H9 (cell line): Measurements from ENCODE around the gene RBM19. TPM values are rescaled to one million over a fixed set of nuclear protein-coding genes. Genes with fewer than 3 reads are reported as not detected.

Source experiments
- DNase-seq: peaks from one replicate; pipeline ENCODE4 v3.0.0-alpha.2; 2017
- H2AFZ ChIP-seq: one replicate; pipeline ENCODE4 v1.6.1; 2013; ENCODE audit warnings: mild to moderate bottlenecking, low read length, control low read depth, moderate library complexity
- H2AK5ac ChIP-seq: 2 replicates; pipeline ENCODE4 v1.6.1; 2013; ENCODE audit warnings: low read length, control low read depth, mixed read lengths; ENCODE audit not compliant: insufficient read length
- H2BK120ac ChIP-seq: one replicate; pipeline ENCODE4 v1.6.1; 2013; ENCODE audit warnings: low read depth, mild to moderate bottlenecking, low read length, control low read depth, inconsistent platforms; ENCODE audit not compliant: poor library complexity, severe bottlenecking
- H2BK12ac ChIP-seq: 2 replicates; pipeline ENCODE4 v1.6.1; 2013; ENCODE audit warnings: low read length, control low read depth, mixed read lengths, low read depth; ENCODE audit not compliant: insufficient read length
- H2BK15ac ChIP-seq: 2 replicates; pipeline ENCODE4 v1.6.1; 2013; ENCODE audit warnings: low read depth, low read length, control low read depth
- H2BK20ac ChIP-seq: one replicate; pipeline ENCODE4 v1.6.1; 2013; ENCODE audit warnings: low read depth, mild to moderate bottlenecking, low read length, control low read depth, inconsistent platforms; ENCODE audit not compliant: poor library complexity, severe bottlenecking
- H2BK5ac ChIP-seq: 2 replicates; pipeline ENCODE4 v1.6.1; 2013; ENCODE audit warnings: low read length, control low read depth, mixed read lengths; ENCODE audit not compliant: insufficient read length
- H3K14ac ChIP-seq: 2 replicates; pipeline ENCODE4 v1.6.1; 2013; ENCODE audit warnings: low read length, control low read depth; ENCODE audit not compliant: insufficient read depth
- H3K18ac ChIP-seq: 2 replicates; pipeline ENCODE4 v1.6.1; 2013; ENCODE audit warnings: low read depth, mild to moderate bottlenecking, mixed read lengths, low read length, control low read depth; ENCODE audit not compliant: insufficient read length
- H3K23ac ChIP-seq: 2 replicates; pipeline ENCODE4 v1.6.1; 2013; ENCODE audit warnings: low read length, control low read depth, mixed read lengths, low read depth; ENCODE audit not compliant: insufficient read length
- H3K23me2 ChIP-seq: 2 replicates; pipeline ENCODE4 v1.6.1; 2013; ENCODE audit warnings: low read depth, mild to moderate bottlenecking, mixed read lengths, low read length, control low read depth; ENCODE audit not compliant: insufficient read length, poor library complexity, severe bottlenecking
- H3K27ac ChIP-seq: 2 replicates; pipeline ENCODE4 v1.5.1; 2013; ENCODE audit warnings: low read length, control low read depth, mixed read lengths, low read depth; ENCODE audit not compliant: insufficient read length
- H3K27me3 ChIP-seq: 2 replicates; pipeline ENCODE4 v1.6.1; 2013; ENCODE audit warnings: low read length, control low read depth, inconsistent platforms; ENCODE audit not compliant: insufficient read depth
- H3K4ac ChIP-seq: 2 replicates; pipeline ENCODE4 v1.6.1; 2013; ENCODE audit warnings: low read depth, mild to moderate bottlenecking, control low read depth, inconsistent platforms, low read length, moderate library complexity
- H3K4me1 ChIP-seq: 2 replicates; pipeline ENCODE4 v1.6.1; 2013; ENCODE audit warnings: low read length, control low read depth, inconsistent platforms; ENCODE audit not compliant: insufficient read depth
- H3K4me2 ChIP-seq: 2 replicates; pipeline ENCODE4 v1.6.1; 2013; ENCODE audit warnings: low read length, control low read depth, mixed read lengths; ENCODE audit not compliant: insufficient read length, insufficient read depth
- H3K56ac ChIP-seq: 2 replicates; pipeline ENCODE4 v1.6.1; 2013; ENCODE audit warnings: low read depth, mild to moderate bottlenecking, mixed read lengths, low read length, control low read depth; ENCODE audit not compliant: insufficient read length
- H3K79me1 ChIP-seq: 2 replicates; pipeline ENCODE4 v1.6.1; 2013; ENCODE audit warnings: low read depth, mild to moderate bottlenecking, moderate library complexity, low read length, control low read depth, inconsistent platforms; ENCODE audit not compliant: insufficient read depth, poor library complexity, severe bottlenecking
- H3K79me2 ChIP-seq: 2 replicates; pipeline ENCODE4 v1.6.1; 2013; ENCODE audit warnings: low read length, control low read depth, inconsistent platforms; ENCODE audit not compliant: insufficient read depth
- H3K9ac ChIP-seq: 2 replicates; pipeline ENCODE4 v1.6.1; 2013; ENCODE audit warnings: low read length, control low read depth, mixed read lengths; ENCODE audit not compliant: insufficient read length; ENCODE audit errors: extremely low read depth
- H3K9me3 ChIP-seq: one replicate; pipeline ENCODE4 v1.6.1; 2013; ENCODE audit warnings: low read depth, low read length, inconsistent platforms; ENCODE audit not compliant: control insufficient read depth
- H3T11ph ChIP-seq: one replicate; pipeline ENCODE4 v1.6.1; 2013; ENCODE audit warnings: mild to moderate bottlenecking, low read length, control low read depth, inconsistent platforms
- H4K20me1 ChIP-seq: one replicate; pipeline ENCODE4 v1.6.1; 2013; ENCODE audit not compliant: control insufficient read depth, insufficient read length, insufficient read depth
- H4K5ac ChIP-seq: 2 replicates; pipeline ENCODE4 v1.6.1; 2013; ENCODE audit warnings: low read depth, mild to moderate bottlenecking, mixed read lengths, low read length, control low read depth; ENCODE audit not compliant: insufficient read length
- H4K8ac ChIP-seq: replicated peaks from 2 replicates; pipeline ENCODE4 v1.6.1; 2013; ENCODE audit warnings: low read length, control low read depth, mixed read lengths, low read depth; ENCODE audit not compliant: insufficient read length
- H4K91ac ChIP-seq: 2 replicates; pipeline ENCODE4 v1.6.1; 2013; ENCODE audit warnings: low read depth, mild to moderate bottlenecking, moderate library complexity, mixed read lengths, low read length, control low read depth; ENCODE audit not compliant: insufficient read length
- H3K27ac Mint-ChIP-seq, 3 experiments: 2 replicates in 2 of 3; 3 replicates in 1 of 3; pipeline ENCODE4 v1.8.0; 2020 to 2021; ENCODE audit warnings: mixed read lengths in 3 of 3, mild to moderate bottlenecking in 1 of 3, moderate library complexity in 1 of 3
- H3K27me3 Mint-ChIP-seq: 2 replicates; pipeline ENCODE4 v1.8.0; 2021; ENCODE audit warnings: low read depth, mild to moderate bottlenecking, moderate library complexity, mixed read lengths
- H3K36me3 Mint-ChIP-seq, 3 experiments: 2 replicates in 2 of 3; 3 replicates in 1 of 3; pipeline ENCODE4 v1.8.0; 2020 to 2021; ENCODE audit warnings: low read depth in 3 of 3, mixed read lengths in 3 of 3; ENCODE audit not compliant: insufficient read depth in 1 of 3
- H3K4me1 Mint-ChIP-seq, 2 experiments: 2 replicates each; pipeline ENCODE4 v1.8.0; 2020; ENCODE audit warnings: mixed read lengths in 2 of 2
- H3K4me3 Mint-ChIP-seq, 2 experiments: 2 replicates in 1 of 2; 3 replicates in 1 of 2; pipeline ENCODE4 v1.8.0; 2020 to 2021; ENCODE audit warnings: mild to moderate bottlenecking in 2 of 2, mixed read lengths in 2 of 2, moderate library complexity in 1 of 2
- H3K9me3 Mint-ChIP-seq, 2 experiments: 2 replicates in 1 of 2; 3 replicates in 1 of 2; pipeline ENCODE4 v1.8.0; 2020; ENCODE audit warnings: mild to moderate bottlenecking in 2 of 2, mixed read lengths in 2 of 2, moderate library complexity in 1 of 2
- WGBS: extraction: QIAGEN DNeasy Blood & Tissue Kit; methylation state at CpG from one replicate; pipeline ENCODE4 v1.1.7; 2013; ENCODE audit warnings: missing lambda C conversion rate, low lambda C conversion rate, mixed read lengths; ENCODE audit not compliant: insufficient read length; ENCODE audit errors: extremely low coverage; 5-methylcytosine and 5-hydroxymethylcytosine counted together
- total RNA-seq: library from RNA; stranded (reverse); gene quantifications from 2 replicates; pipeline ENCODE4 v1.2.1, GENCODE V29; 2021
- TF ChIP-seq, protein P1 (sequence below): fragments of 200-600 bp; sonication (generic); conservative IDR thresholded peaks from 3 replicates; pipeline ENCODE4 v1.8.0; 2021; ENCODE audit warnings: antibody characterized with exemption, mild to moderate bottlenecking

RBM19 gene
- total RNA-seq, 1 experiment from 2014 or later: 32.2 TPM

DNA sequence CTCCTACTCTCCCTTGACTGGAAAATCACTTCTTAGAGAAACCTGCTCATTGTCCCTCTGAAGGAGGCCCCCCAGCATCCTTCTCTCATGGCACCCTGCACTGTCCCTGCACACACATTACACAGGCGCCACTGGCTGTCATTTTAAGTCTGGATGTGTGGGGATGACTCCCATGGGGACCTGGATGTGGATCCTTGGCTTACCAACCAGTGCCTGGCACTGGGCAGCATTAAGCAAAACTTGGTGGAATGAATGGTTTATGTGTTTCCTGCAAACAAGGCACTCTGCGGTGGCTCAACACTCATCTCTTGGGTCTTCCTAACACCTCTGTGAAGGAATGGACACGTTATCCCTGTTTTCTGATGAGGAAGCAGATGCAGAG, 162.4 kb downstream of the RBM19 start:
- H2BK15ac ChIP-seq: no peak overlapping the region
- H2AFZ ChIP-seq: no peak overlapping the region
- H2AK5ac ChIP-seq: no peak overlapping the region
- Mint-ChIP-seq H3K4me3 (no peak overlapping the region), H3K27ac (no peak overlapping the region; a peak in 1 of 7 replicates), H3K36me3 (peaks cover 0 to 2% (median 0%) of the 10 kb centered on the region in 3 experiments; a peak in 2 of 7 replicates), H3K4me1 (peaks cover 12 to 18% of the 10 kb centered on the region in 2 experiments), H3K9me3 (no peaks in the 10 kb centered on the region; a peak in 1 of 5 replicates), H3K27me3 (peaks cover 12% of the 10 kb centered on the region)
- no peak overlapping the region for H3K18ac ChIP-seq
- H3K27ac ChIP-seq: no peak overlapping the region
- no peaks in the 10 kb centered on the region for H3K9me3 ChIP-seq
- no peaks in the 10 kb centered on the region for H3K4me1 ChIP-seq
- H3K4ac ChIP-seq: no peak overlapping the region
- no peak for DNase-seq
- H3K23ac ChIP-seq: no peak overlapping the region
- H2BK12ac ChIP-seq: no peak overlapping the region
- H3K79me2 ChIP-seq: no peaks in the 10 kb centered on the region
- no peak overlapping the region for H2BK120ac ChIP-seq
- no peak overlapping the region for H3K9ac ChIP-seq
- H3T11ph ChIP-seq: no peak overlapping the region
- H3K79me1 ChIP-seq: no peaks in the 10 kb centered on the region
- H2BK5ac ChIP-seq: no peak overlapping the region
- no peak overlapping the region for H4K8ac ChIP-seq
- H4K20me1 ChIP-seq: no peaks in the 10 kb centered on the region
- H3K27me3 ChIP-seq: no peaks in the 10 kb centered on the region
- H4K5ac ChIP-seq: no peak overlapping the region
- no peak overlapping the region for H3K4me2 ChIP-seq
- no peaks in the 10 kb centered on the region for H3K23me2 ChIP-seq
- H4K91ac ChIP-seq: no peak overlapping the region
- TF ChIP-seq, protein P1, sequence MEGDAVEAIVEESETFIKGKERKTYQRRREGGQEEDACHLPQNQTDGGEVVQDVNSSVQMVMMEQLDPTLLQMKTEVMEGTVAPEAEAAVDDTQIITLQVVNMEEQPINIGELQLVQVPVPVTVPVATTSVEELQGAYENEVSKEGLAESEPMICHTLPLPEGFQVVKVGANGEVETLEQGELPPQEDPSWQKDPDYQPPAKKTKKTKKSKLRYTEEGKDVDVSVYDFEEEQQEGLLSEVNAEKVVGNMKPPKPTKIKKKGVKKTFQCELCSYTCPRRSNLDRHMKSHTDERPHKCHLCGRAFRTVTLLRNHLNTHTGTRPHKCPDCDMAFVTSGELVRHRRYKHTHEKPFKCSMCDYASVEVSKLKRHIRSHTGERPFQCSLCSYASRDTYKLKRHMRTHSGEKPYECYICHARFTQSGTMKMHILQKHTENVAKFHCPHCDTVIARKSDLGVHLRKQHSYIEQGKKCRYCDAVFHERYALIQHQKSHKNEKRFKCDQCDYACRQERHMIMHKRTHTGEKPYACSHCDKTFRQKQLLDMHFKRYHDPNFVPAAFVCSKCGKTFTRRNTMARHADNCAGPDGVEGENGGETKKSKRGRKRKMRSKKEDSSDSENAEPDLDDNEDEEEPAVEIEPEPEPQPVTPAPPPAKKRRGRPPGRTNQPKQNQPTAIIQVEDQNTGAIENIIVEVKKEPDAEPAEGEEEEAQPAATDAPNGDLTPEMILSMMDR: no peak
- H3K14ac ChIP-seq: no peak overlapping the region
- H3K56ac ChIP-seq: no peak overlapping the region
- no peak overlapping the region for H2BK20ac ChIP-seq
- WGBS: no CpG with 5 or more reads among the region's 3 CpGs
